Retina (tissue), 1 donor: ENCODE data around the gene WNT7B.
"Not testable (repeated sequence)": the region's sequence is repeated elsewhere in the genome, so short reads cannot be mapped to it uniquely, and the experiment has no call there.

Experiments
- DNase-seq: peaks from one replicate; pipeline ENCODE4 v3.0.0-alpha.2; 2016

The WNT7B gene

DNA sequence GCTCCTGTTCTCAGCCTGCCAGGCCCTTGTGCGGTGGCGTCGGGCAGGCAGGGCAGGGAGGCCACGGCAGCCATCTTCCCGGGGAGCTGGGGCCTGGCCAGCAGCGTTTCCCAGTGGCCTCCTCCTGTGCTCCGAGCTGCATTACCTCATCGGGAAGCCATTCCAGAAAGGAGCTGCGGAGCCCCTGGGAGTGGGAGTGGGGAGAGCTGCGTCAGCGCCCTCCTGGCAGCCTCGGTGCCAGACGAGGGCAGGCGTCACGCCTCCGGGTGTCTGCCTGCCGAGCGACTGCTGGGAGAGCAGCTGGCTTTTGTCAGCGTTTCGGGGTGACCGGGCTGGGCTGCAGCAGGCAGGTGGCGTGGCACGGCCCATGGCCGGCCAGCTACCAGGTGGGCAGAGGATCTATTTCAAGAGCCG, 30.9 kb upstream of the WNT7B start:
- no peak for DNase-seq

DNA sequence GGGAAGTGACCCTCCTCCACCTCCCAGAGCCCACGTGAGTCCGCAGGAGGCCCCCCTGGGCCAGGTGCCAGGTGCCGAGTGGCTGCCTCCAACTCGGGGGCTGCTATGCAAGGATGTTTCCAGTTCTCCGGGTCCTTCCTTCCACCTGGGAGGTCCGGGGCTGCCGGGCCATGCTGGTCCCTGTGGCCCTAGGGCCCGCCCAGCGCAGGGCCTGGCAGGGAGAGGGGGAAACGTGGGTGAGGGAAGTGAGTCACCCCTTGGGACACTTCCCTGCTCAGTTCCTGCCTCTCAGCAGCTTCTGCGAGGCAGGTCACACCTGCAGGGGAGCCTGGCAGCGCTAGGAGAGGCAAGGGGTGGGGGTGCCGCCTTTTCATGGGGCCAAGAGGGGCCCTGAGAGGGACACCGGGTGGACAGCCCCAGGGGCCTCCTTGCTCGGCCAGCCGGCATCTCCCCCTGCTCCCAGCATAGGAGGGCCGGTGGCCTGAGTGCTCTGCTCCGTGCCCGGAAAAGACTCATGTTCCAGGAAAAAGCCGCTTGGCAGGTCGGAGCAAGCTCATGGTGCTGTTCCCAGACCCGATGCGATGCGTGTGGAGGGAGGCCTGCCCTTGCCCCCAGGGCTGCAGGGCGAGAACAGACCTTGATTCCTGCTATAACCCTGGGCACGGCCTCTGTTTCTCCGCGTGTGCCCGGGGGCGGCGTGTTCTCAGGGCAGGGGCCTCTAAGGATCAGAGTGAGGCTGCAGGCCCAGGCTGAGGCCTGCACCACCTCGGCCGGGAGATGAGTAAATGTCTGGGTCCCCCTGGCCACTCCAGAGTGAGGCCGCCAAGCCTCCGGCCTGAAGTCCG, 30.3 kb upstream of the WNT7B start:
- DNase-seq = no peak

DNA sequence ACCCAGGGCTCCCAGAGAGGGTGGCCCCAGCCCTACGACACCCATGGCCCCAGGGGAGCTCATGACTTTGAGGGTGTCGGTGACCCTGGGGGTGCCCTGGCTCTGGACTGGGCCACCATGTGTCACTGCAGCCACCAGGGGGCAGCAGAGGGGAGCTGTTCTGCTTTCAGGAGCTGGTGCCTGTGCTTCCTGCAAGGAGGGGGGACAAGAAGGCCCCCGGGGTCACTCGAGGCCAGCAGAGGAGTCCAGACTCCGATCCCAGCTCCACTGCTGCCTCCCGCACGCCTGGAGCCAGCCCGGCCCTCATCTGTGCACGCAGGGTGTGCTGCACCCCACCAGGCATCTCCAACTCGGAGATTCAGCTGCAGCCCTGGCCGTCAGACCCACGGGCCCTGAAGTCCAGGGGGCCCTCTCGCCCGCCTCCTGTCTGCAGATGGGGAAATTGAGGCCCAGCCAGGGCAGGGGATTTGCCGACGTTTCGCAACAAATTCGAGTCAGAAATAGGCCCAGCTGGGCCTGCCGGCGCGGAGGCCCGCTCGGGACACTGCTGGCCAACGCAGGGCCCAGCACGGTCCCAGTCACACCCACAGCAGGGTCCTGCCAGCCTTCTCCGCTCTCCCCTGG, 29.5 kb upstream of the WNT7B start:
- DNase-seq = peak; percentile 89

DNA sequence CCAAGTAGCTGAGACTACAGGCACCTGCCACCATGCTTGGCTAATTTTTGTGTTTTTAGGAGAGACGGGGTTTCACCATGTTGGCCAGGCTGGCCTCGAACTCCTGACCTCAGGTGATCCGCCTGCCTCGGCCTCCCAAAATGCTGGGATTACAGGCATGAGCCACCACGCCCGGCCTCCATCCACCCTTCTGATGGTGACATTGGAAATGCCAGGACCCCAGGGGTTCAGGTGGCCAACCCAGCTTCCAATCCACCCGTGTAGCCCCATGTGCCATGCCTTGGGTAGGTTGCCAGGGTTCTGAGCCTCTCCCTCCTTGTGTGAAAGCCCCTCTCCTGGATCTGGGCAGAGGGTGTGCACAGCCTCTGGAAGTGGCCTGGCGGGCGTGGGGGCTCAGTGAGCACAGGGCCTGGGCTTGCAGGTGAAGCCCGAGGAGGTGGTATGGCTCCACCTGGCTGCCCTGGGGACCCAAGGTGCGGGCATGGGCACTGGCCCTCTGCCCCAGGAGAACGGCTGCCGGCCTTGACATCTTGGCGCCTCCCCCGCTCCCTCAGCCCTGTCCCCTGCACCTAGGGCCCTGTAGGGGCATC, 28.2 kb upstream of the WNT7B start:
- DNase-seq = not testable (repeated sequence)

DNA sequence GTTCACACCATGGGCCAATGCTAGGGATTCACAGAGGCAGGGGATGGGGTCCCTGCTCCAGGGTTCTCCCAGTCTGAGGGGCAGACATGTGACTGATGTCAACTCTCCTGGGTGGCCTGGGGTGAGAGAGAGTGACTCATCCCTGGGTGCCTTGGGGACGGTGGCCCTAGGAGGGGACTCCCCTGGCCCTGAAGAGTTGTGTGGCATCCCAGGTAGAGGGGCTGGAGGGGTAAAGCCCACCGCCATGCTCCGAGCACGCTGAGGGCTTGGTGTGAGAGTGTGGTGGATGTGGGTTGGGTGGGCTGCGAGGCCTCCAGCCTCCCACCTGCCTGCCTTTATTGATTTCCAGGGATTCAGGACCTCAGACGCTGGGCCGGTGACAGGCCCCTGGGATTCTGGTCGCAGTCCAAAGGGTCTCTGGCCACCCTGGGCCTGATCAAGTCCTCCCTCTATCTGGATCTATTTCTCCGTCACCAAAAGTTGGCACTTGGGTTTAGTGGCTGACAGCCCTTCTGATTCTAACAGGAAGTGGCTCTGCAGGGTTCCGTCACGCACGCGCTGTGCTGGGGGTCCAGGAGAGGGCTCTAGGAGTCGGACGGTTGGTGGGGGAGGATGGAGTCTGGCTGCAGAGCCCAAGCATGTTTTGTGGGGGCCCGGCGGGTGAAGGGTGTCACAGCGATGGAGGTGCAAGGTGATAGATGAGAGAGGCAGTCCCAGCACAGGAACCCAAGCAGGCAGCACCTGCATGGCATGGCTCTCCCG, 27.3 kb upstream of the WNT7B start:
- no peak for DNase-seq

DNA sequence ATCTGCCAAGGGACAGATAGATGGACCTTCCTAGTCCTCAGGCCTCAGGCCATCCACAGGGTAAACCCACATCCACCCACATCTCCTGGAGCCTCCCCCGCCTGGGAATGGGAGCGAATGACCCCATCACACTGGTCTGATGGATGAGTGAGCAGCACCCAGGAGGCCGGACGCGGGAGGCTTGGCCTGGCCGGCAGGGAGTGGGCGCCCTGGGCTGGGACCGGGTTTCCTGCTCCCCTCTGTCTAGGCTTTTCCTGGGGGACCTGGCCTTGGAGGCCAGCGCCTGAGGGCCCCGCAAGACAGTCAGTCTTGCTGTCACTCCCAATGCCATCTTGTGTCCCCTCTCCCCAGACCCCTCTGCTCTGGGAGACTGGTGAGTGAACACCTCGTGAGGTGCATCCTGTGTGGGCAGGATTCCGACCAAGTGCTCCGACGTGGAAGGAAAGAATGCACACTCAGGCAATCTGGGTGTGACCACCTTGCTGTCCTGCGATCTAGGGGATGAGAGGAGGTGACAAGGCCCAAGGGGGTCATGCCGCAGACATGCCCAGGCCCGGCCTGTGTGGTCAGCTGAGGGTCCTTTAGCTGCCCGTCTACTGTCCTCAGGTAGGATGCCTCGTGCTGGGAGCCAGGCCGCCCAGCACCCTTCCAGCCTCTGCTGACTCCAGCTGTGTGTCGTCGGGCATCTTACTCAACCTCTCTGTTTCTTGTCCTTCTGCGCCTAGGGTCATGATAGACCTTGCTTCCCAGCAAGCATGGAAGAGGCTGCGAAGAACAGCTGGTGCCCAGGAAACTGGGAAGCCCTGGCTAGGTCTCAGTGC, 26.5 kb upstream of the WNT7B start:
- no peak for DNase-seq

DNA sequence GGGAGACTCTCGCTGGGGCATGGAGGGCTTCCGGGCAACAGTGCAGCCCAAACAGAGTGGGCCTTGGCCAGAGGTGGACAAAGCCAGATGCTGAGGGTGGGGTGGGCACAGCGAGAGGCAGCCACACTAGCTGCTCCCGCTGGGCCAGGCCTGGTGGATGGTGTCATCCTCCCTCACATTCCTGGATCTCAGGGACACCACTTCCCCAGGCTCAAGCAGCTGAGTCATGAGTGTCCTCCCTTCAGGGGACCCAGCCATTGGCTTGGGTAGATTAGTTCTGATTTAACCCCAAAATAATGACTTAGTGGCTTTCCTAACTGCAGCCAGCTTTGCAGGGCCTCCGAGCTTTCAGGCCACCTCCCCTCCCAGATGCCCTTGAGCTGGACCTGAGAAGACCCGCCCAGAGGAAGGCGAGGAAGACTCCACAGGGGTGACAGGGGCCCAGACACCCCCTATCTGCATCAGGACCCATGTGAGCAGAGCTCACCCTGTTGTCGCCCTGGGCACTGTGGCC, 25.9 kb upstream of the WNT7B start:
- no peak for DNase-seq

DNA sequence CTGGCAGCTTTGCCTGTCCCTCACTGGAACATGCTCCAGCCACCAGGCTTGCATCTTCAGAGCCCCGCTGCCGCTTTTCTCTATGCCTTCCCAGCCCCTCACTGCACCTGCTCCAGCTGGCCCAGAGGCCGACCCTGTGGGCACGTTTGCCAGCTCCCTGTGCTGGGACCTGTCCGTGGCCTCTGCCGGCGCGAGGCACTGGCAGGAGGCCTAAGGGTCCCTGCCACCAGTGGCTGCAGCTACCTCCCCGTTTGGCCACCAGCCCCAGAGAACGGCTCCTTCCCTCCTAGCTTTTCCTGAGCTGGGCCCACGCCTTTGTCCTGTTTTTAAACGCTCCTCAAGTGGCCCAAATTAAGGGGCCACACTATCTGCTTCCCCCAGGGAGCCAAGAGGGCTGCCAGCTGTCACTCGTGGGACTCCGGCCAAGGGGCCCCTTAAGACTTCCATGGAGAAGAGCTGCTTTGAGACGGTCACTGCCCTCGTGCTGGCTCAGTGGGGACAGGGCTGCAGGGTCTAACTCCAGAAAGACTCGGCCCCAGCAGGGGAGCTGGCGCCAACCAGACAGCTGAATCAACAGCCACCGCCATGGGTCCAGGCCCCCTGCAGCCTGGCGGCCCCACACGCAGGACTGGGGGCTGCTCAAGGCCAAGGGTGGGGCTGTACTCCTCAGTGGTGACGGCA, 24.6 kb upstream of the WNT7B start:
- peak; percentile 68 for DNase-seq

DNA sequence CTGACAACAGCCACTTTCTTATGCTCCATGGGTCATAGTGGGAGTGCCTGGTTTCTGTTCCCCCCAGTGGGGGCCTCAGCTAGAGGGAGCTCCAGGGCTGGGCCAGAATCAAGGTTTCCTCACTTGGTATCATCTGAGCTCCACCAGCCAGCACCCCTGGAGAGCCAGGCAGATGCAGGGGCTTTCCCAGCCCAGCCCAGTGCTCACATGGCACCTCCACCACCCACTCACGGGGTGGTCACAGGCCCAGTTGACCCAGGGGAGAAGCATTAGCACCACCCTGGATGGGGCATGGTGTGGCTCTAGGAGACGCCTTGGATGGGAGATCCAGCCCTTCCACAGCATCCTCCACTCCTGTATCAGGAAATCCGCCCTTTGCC, 24.1 kb upstream of the WNT7B start:
- DNase-seq = no peak

DNA sequence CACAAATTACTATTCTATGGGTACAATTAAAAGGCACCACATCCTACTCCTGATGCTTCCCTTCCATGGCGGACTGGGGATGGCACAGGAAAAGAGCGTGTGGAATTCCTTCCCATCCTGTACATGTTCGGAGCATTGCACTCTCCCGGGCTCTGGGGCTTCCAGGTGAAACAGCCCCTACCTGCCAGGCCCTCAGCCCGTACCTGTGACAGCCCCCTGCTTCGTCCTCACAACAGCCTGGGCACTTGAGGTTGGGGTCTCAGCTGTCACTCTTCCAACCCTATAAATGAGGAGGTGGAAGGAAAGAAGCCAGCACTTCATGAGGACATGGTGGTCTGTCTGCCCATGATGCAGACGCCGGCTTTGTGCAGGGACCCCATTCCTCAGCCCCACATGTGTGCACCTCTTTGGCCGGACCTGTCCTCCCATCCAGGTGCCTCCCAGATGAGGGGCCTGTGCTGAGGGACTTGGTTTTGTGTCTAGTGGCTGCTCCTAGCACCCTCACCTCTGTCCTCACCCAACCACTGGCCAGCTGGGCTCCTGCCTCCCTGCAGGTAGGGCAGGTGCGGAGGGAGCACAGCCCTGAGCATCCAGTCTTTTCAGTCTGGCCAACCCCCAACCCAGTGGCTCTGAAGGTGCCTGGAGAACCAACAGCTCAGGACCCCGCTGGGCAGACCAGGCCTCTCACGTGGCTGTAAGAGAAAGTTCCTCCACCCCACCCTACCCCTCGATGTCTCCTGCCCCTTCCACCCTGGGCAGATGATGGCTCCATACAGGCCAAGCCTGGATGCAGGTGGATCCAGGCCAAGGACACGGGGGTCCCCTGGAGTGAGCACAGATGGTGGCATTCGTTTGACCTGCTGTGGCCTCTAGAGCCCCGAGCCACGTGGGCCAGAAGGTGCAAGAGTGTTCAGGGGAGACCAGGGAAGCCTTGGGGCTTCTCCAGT, 23.4 kb upstream of the WNT7B start:
- no peak for DNase-seq

DNA sequence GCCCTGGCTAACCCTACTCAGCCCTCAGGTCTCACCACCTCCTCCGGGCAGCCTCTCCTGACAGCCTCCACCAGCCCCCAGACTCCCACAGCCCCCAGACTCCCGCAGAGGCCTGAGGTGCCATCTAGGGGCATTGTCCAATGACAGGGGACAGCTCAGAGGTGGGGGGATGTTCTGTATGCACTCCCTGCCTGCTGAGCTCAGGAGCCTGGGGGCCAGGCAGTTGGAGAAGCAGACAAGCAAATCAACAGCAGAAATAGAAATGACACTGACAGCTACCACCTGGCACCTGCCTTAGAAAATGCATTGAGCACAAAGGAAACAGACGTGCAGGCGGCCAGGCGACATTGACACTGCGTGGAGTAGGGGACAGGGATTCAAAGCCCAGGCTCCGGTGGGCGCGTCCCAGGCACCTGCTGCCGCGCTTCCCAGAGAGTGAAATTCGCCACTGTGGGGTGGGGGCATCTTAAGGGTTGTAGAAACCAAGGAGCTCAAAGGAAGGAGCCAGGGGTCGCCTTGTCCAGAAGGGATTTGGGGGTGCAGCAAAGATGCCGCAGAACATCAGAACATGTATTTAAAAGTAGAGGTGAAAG, 22.5 kb upstream of the WNT7B start:
- no peak for DNase-seq

DNA sequence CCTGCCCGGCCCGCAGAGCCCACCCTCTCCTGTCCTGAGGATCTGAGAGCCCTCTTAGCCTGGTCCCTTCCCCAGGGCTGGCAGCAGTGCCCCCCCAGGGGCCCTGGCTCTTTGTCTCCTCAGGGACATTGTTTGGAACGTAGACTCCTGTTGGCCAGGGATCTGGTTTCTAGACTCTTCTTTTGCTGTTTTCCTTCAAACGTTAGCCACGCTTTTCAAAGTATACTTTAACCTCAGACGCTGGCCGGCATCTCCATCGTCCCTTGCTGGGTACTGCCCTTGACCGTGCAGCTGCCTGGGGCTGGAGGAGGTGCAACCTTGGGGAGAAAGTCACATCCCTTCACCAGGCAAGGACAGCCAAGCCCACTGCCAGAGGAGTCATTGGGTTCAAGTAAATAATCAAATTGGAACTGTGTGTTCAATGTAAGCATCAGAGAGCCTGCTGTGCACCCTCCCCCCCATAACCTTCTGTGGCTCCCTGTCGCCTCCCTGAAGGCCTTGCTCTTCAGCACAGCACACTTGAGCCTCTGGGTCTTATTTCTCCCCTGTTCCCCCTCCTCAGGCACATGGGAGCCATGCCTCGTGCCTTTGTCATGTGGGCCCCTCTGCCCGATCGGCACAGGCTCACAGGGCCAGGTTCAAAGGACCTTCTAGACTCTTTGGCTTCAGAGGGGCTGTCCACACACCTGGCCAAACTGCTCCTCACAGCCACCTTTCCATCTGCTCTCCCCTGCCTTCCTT, 21.8 kb upstream of the WNT7B start:
- DNase-seq = no peak

DNA sequence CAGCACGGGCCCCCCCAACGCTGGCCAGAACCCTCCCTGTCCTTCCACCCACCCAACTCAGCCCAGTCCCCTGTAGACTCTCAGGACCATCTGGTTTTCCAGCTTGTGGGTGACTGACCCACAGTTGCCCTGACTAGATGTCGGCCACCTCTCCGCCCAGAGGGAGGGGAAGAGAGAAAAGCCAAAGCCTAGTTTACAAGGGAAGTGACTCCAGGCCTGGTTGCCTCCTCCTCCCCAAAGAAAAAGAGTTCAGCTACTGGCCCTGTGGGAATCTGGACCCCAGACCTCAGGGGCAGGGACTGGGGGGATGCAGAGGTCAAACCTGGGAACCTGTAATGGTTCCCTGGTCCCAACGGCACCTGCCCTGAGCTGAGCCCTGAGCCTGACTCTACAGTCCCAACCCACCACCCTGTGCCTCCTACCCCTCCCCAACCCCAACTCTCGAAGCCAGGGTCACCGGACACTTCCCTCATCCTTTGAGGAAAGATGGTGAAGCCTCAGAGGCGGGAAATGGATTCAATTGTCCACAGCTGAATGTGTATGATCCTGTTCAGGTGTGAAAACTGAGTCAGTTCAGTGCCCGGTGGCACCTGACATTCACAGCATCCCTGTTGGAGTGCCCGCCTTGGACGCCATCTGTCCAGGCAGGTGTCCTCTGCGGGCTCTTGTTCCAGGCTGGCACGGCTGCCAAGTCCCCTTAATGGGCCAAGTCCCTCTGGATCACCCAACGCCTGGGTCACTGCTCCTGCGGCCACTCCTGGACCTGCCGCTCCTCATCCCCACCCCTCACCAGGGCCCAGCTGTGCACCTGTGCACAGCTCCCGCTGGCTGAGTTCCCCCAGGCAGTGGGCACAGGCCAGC, 21.0 kb upstream of the WNT7B start:
- no peak for DNase-seq

DNA sequence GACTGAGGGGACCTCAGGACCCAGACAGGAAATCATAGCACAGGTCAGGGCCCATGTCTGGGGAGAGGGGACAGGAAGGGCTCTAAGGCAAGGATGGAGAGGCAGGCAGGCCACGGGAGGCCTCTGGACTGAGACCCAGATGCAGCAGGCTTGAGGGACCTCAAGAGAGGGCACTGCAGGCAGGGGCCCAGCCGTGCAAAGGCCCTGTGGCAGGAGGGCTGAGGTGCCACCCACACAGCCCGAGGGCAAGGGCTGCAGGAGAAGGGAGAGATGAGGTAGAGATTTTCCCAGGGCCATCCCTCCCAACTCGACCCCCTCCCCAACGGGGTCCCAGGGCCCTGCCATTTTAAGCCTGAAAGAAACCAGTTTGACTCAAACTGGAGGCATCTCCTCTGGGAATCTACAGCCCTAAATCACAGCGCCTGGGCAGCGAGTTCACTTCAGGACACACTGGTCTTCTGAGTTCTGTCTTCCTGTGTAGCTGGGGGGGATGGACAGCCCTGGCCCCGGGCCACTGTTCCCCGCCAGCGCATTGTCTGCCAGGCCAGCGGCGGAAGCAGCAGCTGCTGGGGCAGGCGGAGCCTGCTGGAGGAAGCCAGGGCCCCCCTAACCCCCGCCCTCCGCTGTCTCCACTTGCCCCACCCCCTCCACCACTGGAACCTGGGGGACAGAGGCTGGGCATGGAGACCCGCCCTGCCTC, 20.3 kb upstream of the WNT7B start:
- peak; percentile 49 for DNase-seq

DNA sequence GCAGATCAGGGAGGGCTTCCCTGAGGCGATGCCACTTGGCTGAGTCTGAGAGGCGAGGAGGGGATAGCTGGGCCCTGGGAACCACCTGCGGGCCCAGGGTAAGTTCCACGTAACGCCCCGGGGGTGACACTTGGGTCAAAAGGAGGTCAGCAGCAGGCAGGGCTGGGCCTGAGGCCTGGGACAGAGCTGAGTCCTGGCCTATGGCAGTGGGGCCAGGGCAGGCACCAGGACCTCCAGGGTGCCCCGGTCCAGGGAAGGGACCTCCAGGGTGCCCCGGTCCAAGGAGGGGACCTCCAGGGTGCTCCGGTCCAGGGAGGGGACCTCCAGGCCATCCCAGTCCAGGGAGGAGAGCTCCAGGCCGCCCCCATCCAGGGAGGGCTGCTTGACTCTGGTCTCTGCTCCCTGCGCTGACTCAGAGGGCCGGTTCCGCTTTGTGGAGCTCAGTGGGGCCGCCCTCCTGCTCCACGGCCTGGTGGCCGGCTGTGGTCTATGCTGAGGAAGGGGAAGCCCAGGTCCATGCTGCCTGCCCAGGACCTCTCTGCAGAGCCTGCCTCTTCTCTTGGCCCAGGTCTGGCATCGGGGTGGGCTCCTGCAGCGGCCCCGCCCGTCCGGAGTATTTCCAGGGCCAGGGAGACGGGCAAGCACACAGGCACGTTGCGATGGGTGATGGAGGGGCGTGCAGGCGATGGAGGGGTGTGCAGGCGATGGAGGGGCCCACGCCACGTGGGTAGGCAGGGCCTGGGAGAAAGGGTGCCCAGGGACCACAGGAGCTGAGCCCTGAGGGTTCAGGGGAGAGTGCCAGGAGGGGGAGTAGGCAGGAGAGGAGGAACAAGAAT, 19.5 kb upstream of the WNT7B start:
- DNase-seq = no peak

DNA sequence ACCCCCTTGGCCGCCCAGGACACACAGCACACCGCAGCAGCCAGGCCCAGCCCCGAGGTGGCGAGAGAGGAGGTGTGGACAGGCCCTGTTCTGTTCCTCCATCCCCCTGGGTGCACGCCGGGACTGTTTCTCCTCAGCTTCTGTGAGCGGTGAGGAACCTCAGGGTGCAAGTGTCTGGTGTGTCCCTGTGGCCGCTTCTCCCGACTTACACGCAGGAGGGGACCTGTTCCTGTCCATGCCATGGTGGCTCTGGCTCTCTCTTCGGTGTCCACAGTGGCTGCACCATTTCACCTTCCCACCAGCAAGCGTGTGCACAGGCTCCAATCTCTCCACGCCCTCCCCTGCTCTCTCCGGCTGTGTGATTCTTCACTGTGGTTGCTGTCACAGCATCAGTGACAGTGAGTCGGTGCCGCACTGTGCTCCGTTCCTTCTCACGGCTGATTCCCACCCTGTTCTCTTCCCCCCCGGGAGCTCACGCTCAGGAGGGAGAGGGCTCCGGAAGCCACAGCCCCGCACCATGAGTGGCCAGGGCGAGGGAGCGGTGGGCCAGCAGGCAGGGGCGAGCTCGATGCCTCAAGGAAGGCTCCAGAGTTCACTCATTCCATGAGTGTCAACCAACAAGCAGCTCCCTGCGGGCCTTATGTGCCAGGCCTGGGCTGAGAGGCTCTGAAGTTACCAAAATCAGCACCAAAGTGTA, 18.6 kb upstream of the WNT7B start:
- DNase-seq = no peak
